Sigmoid colon (tissue), 7 donors: ENCODE results near the gene C1QTNF9. TPM values are rescaled to one million over a fixed set of nuclear protein-coding genes. Genes with fewer than 3 reads are reported as not detected.
A peak's percentile ranks its signal among the peaks of the same experiment; 100 is the strongest.
"Not testable (repeated sequence)": the region's sequence is repeated elsewhere in the genome, so short reads cannot be mapped to it uniquely, and the experiment has no call there.

Experiments
- DNase-seq: peaks from one replicate; pipeline ENCODE4 v3.0.0-alpha.2; 2019
- H3K27ac ChIP-seq, 4 donors: fragments of 200-600 bp; sonication (generic); one replicate each; pipeline ENCODE4 v1.5.1; 2016 to 2019; ENCODE audit warnings: mild to moderate bottlenecking in 1 of 4
- H3K27me3 ChIP-seq, 3 donors: fragments of 200-600 bp; sonication (generic); one replicate each; pipeline ENCODE4 v1.5.1; 2019; ENCODE audit warnings: mild to moderate bottlenecking in 1 of 3
- H3K36me3 ChIP-seq, 4 donors: fragments of 200-600 bp; sonication (generic); one replicate each; pipeline ENCODE4 v1.5.1; 2016 to 2019
- H3K4me1 ChIP-seq, 4 donors: fragments of 200-600 bp; sonication (generic); one replicate each; pipeline ENCODE4 v1.5.1; 2017 to 2019
- H3K4me3 ChIP-seq, 4 donors: fragments of 200-600 bp; sonication (generic); one replicate each; pipeline ENCODE4 v1.5.1; 2017 to 2019; ENCODE audit warnings: mild to moderate bottlenecking in 2 of 4, moderate library complexity in 1 of 4
- H3K9me3 ChIP-seq, 4 donors: fragments of 200-600 bp in 3 of 4; sonication (generic) in 3 of 4; one replicate each; pipeline versions ENCODE4 v1.5.1 to v1.6.1; 2013 to 2019
- EP300 ChIP-seq, 4 donors: sonication (generic); formaldehyde crosslinking; IDR thresholded peaks; one replicate each; pipeline ENCODE4 v1.6.1; 2017; ENCODE audit warnings: antibody characterized with exemption in 4 of 4
- POLR2A ChIP-seq, 2 donors: fragments of 450-650 bp; IDR thresholded peaks; one replicate each; pipeline ENCODE4 v1.6.1; 2016; ENCODE audit warnings: antibody characterized with exemption in 2 of 2, mild to moderate bottlenecking in 2 of 2, moderate library complexity in 2 of 2
- POLR2AphosphoS5 ChIP-seq, 4 donors: sonication (generic); formaldehyde crosslinking; IDR thresholded peaks; one replicate each; pipeline ENCODE4 v1.6.1; 2017; ENCODE audit warnings: antibody characterized with exemption in 4 of 4
- WGBS, 2 donors: extraction: QIAGEN DNeasy Blood & Tissue Kit; methylation state at CpG; one replicate each; pipeline ENCODE4 v1.1.7; 2013; 5-methylcytosine and 5-hydroxymethylcytosine counted together
- intact Hi-C: fragments of 100-400 bp; cut with DNase I; formaldehyde crosslinking; loops from one replicate; pipeline ENCODE4 v1.15.1; 2023
- polyA plus RNA-seq, 3 donors: library from polyadenylated mRNA; stranded (reverse); fragments of 200-250 nt; gene quantifications; one replicate each; pipeline ENCODE4 v1.2.3, GENCODE V29; 2013
- total RNA-seq, 4 donors: library from RNA; depleted of rRNA; stranded (reverse); fragments of >200 nt; gene quantifications; one replicate each; pipeline ENCODE4 v1.1.0, GENCODE V29; 2016
- TF ChIP-seq, protein P1 (sequence below), 4 experiments: fragments of 450-650 bp in 3 of 4; fragments of 200-600 bp in 1 of 4; IDR thresholded peaks; one replicate each; pipeline ENCODE4 v1.5.1; 2016 to 2019; ENCODE audit warnings: antibody characterized with exemption in 4 of 4, mild to moderate bottlenecking in 3 of 4, moderate library complexity in 2 of 4
- donor health status: healthy with polysubstance abuse.
- donor health status: Bipolar disorder and iron deficiency.
- donor health status: healthy.

C1QTNF9 gene
- total and polyA plus RNA-seq, 7 donors = 0.19 to 2.2 (median 0.82) TPM; not detected in 4

DNA sequence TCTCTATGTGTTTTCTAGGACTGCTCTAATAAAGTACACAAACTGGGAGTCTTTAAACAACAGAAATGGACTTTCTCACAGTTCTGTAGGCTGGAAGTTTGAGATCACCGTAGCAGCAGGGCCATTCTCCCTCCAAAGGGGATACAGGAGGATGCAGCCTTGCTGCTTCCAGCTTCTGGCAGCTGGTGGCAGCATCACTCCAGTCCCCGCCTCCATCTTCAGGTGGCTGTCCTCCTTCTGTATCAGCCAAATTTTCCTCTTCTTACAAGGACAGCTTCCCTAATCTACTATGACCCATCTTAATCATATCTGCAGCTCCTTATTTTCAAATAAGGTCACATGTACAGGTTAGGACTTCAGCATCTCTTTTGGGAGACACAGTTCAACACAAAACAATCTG lies 13.1 kb downstream of the C1QTNF9 start:
- H3K27ac ChIP-seq, DNase-seq, H3K36me3 ChIP-seq, H3K27me3 ChIP-seq, H3K9me3 ChIP-seq, H3K4me3 ChIP-seq, H3K4me1 ChIP-seq: not testable (repeated sequence)
- WGBS, 2 donors = 16 to 72% methylated on average over 2 of the region's 2 CpGs
- intact Hi-C loops = loop anchor here (5.0 kb wide), 1 partner anchor 430 kb away; no protein-coding TSS in a partner anchor

DNA sequence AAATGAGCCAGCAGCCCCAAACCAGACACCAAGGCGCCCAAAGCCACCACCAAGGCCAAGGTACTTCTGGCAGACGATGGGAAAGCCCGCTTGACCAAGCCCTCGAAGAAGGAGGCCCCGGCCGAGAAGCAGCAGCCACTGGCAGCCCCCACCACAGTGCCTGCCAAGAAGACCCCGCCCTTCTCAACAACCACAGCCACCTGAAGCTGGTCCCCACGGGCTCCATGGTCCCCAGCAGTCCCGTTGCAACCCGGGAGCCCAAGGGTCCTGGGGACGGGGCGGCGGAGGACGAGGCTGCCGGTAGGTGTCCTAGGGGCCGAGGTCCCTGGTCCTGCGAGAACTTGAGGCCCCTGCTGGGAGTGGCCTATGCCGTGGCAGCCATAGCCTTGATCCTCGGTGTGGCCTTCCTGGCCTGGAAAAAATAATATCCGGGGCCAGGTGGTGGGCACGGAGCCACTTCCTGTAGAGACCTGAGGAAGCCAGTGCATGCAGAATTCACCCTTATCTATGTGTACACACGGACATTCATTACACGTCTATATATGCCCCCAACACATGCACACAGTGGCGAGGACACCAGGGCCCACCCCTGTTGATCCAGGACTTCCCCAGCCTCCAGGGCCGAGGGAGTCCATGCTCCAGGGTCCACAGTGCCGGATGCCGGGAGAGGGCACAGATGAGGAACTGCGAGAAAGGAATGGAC lies 13.8 kb downstream of the C1QTNF9 start:
- TF ChIP-seq EP300 (IDR thresholded peaks at IDR 0.05) (no peak), POLR2AphosphoS5 (IDR thresholded peaks at IDR 0.05) (no peak), POLR2A (IDR thresholded peaks at IDR 0.05) (no peak)
- TF ChIP-seq, protein P1, sequence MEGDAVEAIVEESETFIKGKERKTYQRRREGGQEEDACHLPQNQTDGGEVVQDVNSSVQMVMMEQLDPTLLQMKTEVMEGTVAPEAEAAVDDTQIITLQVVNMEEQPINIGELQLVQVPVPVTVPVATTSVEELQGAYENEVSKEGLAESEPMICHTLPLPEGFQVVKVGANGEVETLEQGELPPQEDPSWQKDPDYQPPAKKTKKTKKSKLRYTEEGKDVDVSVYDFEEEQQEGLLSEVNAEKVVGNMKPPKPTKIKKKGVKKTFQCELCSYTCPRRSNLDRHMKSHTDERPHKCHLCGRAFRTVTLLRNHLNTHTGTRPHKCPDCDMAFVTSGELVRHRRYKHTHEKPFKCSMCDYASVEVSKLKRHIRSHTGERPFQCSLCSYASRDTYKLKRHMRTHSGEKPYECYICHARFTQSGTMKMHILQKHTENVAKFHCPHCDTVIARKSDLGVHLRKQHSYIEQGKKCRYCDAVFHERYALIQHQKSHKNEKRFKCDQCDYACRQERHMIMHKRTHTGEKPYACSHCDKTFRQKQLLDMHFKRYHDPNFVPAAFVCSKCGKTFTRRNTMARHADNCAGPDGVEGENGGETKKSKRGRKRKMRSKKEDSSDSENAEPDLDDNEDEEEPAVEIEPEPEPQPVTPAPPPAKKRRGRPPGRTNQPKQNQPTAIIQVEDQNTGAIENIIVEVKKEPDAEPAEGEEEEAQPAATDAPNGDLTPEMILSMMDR (IDR thresholded peaks at IDR 0.05) = no peak
- intact Hi-C loops = loop anchor here (5.0 kb wide), 1 partner anchor 431 kb away; no protein-coding TSS in a partner anchor

DNA sequence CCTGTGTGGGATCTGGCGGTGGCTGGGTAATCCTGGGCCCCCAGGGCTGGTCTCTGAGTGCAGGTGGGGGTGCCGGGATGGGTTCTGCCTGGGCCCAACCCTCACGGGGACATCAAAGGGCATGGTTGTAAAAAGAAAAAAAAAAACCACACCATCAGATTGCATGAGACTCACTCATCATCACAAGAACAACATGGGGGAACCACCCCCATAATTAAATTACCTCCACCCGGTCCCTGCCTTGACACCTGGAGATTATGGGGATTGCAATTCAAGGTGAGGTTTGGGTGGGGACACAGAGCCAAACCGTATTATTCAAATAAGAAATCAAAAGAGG lies 14.3 kb downstream of the C1QTNF9 start:
- H3K9me3 ChIP-seq = no peaks in the 10 kb centered on the region
- H3K36me3 ChIP-seq = no peaks in the 10 kb centered on the region
- H3K27ac ChIP-seq = no peak overlapping the region
- no peak for DNase-seq
- H3K4me1 ChIP-seq = no peaks in the 10 kb centered on the region
- 12 to 50% methylated on average over 5 of the region's 5 CpGs for WGBS, 2 donors
- TF ChIP-seq POLR2AphosphoS5 (IDR thresholded peaks at IDR 0.05) (no peak), POLR2A (IDR thresholded peaks at IDR 0.05) (no peak), EP300 (IDR thresholded peaks at IDR 0.05) (no peak)
- TF ChIP-seq, protein P1 (IDR thresholded peaks at IDR 0.05) = no peak
- H3K27me3 ChIP-seq = peaks cover 0 to 20% (median 0%) of the 10 kb centered on the region in 3 donors
- intact Hi-C loops = loop anchor here (5.0 kb wide), 1 partner anchor 431 kb away; no protein-coding TSS in a partner anchor
- no peak overlapping the region for H3K4me3 ChIP-seq

More for the DNA sequence above, 13.8 kb downstream of the C1QTNF9 start:
- H3K27ac ChIP-seq = no peak overlapping the region
- no peaks in the 10 kb centered on the region for H3K4me1 ChIP-seq
- no peak overlapping the region for H3K4me3 ChIP-seq
- DNase-seq = no peak
- H3K36me3 ChIP-seq = no peaks in the 10 kb centered on the region
- 65 to 83% methylated on average over 28 of the region's 28 CpGs for WGBS, 2 donors
- H3K27me3 ChIP-seq = peaks cover 0 to 17% (median 0%) of the 10 kb centered on the region in 3 donors
- H3K9me3 ChIP-seq = no peaks in the 10 kb centered on the region

DNA sequence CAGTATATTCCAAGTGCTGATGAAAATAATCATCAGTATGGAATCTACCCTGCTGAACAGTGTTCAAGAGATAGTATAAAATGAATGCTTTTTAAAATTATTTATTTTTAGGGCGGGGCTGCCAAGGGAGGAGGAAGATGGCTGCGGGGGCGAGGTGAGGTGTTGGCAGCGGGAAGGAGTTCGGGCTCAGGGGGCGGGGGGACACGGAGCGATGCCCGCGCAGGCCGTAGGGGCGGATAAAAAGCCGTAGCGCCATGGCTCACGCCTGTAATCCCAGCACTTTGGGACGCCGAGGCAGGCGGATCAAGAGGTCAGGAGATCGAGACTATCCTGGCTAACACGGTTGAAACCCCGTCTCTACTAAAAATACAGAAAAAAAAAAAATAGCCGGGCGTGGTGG lies 18.2 kb downstream of the C1QTNF9 start:
- H3K4me3 ChIP-seq, H3K4me1 ChIP-seq, H3K9me3 ChIP-seq, H3K36me3 ChIP-seq, DNase-seq, intact Hi-C loops, H3K27ac ChIP-seq: not testable (repeated sequence)
- peaks cover 0 to 20% (median 0%) of the 10 kb centered on the region in 3 donors for H3K27me3 ChIP-seq
- whole genome bisulfite sequencing, 2 donors = 62 to 87% methylated on average over 23 of the region's 23 CpGs

DNA sequence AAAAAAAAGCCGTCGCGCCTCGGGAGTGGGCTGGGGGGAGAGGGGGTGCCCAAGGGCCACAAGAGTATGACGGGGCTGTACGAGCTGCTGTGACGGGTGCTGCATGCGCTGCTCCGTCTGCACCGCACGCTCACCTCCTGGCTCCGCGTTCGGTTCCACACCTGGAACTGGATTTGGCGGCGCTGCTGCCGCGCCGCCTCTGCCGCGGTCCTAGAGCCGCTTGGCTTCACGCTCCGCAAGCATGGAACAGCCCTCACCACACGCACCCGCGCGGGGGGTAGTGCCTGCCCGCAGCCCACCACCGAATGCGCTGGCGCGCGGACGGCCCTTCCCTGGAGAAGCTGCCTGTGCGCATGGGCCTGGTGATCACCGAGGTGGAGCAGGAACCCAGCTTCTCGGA lies 18.8 kb downstream of the C1QTNF9 start:
- Histone ChIP-seq H3K27ac (no peak overlapping the region), H3K4me1 (no peaks in the 10 kb centered on the region), H3K36me3 (no peaks in the 10 kb centered on the region), H3K4me3 (peak overlapping the region in 1 of 4 donors; percentile 15), H3K27me3 (peaks cover 0 to 20% (median 0%) of the 10 kb centered on the region in 3 donors), H3K9me3 (no peaks in the 10 kb centered on the region)
- intact Hi-C loops = no loop called here
- WGBS, 2 donors = 35 to 39% methylated on average over 38 of the region's 38 CpGs
- no peak for TF ChIP-seq EP300 (IDR thresholded peaks at IDR 0.05)
- no peak for DNase-seq

DNA sequence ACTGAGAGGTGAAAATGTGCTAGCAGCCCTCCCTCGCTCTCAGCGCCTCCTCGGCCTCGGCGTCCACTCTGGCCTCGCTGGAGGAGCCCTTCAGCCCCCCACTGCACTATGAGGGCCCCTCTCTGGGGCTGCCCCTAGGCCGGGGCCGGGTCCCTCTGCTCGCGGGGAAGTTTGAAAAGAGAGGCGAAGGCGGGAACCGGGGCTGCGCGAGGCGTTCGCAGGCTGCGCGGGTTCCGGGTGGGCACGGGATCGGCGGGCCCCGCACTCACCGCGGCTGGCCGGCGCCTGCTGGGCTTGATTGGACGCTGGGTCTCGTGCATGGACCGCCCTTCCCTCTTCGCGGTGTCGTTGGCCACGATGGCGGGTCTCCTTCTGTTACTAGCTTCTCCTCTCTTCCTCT lies 29.3 kb downstream of the C1QTNF9 start:
- Histone ChIP-seq H3K36me3 (no peaks in the 10 kb centered on the region), H3K4me1 (no peaks in the 10 kb centered on the region), H3K27me3 (no peaks in the 10 kb centered on the region), H3K9me3 (no peaks in the 10 kb centered on the region), H3K4me3 (no peak overlapping the region), H3K27ac (no peak overlapping the region)
- no peak for DNase-seq
- WGBS, 2 donors = 92 to 95% methylated on average over 36 of the region's 36 CpGs
- intact Hi-C loops = no loop called here
- TF ChIP-seq EP300 (IDR thresholded peaks at IDR 0.05) (no peak), POLR2A (IDR thresholded peaks at IDR 0.05) (no peak), POLR2AphosphoS5 (IDR thresholded peaks at IDR 0.05) (no peak)
- TF ChIP-seq, protein P1 (IDR thresholded peaks at IDR 0.05) = no peak
